Nasal cavity respiratory epithelium epithelial cell of viscerocranial mucosa (primary cell): Measurements from ENCODE around the gene LANCL1. TPM values are rescaled to one million over a fixed set of nuclear protein-coding genes. Genes with fewer than 3 reads are reported as not detected.

Experiments used
- total RNA-seq: library from RNA; depleted of rRNA; stranded (reverse); fragments of >200 nt; gene quantifications from 2 replicates; pipeline ENCODE4 v1.2.3, GENCODE V29; 2014

The LANCL1 gene, protein sequence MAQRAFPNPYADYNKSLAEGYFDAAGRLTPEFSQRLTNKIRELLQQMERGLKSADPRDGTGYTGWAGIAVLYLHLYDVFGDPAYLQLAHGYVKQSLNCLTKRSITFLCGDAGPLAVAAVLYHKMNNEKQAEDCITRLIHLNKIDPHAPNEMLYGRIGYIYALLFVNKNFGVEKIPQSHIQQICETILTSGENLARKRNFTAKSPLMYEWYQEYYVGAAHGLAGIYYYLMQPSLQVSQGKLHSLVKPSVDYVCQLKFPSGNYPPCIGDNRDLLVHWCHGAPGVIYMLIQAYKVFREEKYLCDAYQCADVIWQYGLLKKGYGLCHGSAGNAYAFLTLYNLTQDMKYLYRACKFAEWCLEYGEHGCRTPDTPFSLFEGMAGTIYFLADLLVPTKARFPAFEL
- 30.8 and 45.6 TPM in 2 replicates for total RNA-seq

DNA sequence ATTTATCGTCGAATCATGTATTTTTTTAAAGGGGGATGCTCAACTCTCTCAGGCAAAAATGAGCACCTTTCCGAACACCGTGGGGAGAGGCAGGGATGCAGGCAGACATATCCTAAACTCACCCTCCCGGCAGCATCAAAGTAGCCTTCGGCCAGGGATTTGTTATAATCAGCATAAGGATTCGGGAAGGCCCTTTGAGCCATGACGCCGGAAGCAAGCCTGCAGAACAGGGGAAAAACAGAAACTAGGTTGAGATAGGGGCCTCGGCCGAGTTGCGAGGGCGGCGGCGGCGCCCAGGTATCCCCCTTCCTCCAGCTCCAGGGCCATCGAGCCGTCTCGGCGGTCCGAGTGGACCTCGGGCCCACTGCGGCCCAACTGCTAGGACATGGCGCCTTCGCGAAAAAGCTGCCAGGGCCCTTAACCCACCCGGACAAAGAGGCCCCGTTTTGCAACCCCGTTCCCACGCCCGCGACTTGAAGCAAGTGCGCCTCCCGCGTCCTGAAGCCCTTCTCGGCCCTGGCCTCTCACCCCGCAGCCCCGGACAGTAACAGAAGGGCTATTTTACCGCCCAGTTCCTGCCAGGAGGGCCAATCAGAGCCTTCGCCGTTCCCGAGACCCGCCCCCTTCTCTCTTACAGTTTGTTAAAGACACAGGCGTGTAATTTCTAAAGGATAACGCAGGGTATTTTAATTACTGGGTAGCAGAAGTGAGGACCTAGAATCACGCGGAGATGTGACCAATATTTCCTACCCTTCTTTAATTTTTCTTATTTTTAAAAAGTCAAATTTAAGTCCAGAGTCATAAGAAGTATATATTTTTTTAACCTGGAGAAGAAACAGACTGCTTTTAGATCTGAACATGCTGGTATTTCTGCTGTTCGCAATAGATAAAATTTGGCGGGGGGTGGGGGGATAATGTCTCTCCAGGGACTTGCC, at the start of gene LANCL1:
TSS of gene LANCL1 (minus strand) at position 566 of the 935 bp plus-strand sequence. CDS start at position 203, 363 bp downstream.

Other genes with a start within 250 kb of the LANCL1 start
- gene MYL1, start 161.6 kb downstream of the LANCL1 start, total RNA-seq: not detected in 2 replicates
- 16.1 and 27.0 TPM in 2 replicates for gene CPS1, start 79.8 kb upstream of the LANCL1 start, total RNA-seq